ENCODE data around the gene OR5AP2.

- TF ChIP-seq CTCF (IDR thresholded peaks at IDR 0.05; ENCODE audit: extremely low read depth in 1 of 2, insufficient read depth in 1 of 2, low read depth in 1 of 2, low read length in 2 of 2) = no peak
- no peak for TF ChIP-seq MAX (IDR thresholded peaks at IDR 0.05; ENCODE audit: insufficient read depth, insufficient read length)
- no peak for TF ChIP-seq EZH2 (IDR thresholded peaks at IDR 0.05; ENCODE audit: borderline replicate concordance, low read depth, low read length, severe bottlenecking)
- no peak for TF ChIP-seq POLR2AphosphoS5 (IDR thresholded peaks at IDR 0.05; ENCODE audit: insufficient read depth, low read depth, low read length)
- no peak for TF ChIP-seq POLR2A (IDR thresholded peaks at IDR 0.05; ENCODE audit: low read depth, low read length)
These were observed 28.7 kb upstream of the OR5AP2 start for GRCh38 chr11:56670984-56671383.

All from endothelial cell of umbilical vein (primary cell).